HT-29 (cell line): Measurements from ENCODE around the gene HOPX. TPM values are rescaled to one million over a fixed set of nuclear protein-coding genes. Genes with fewer than 3 reads are reported as not detected.
"Not testable (repeated sequence)": the region's sequence is repeated elsewhere in the genome, so short reads cannot be mapped to it uniquely, and the experiment has no call there.

ENCODE experiments used
- DNase-seq: peaks from one replicate; pipeline ENCODE4 v3.0.0-alpha.2; 2015; ENCODE audit warnings: low spot score
- total RNA-seq: library from RNA; depleted of rRNA; stranded (reverse); fragments of >200 nt; shearing (Covaris generic); gene quantifications from 2 replicates; pipeline ENCODE4 v1.2.3, GENCODE V29; 2014; rRNA removed

HOPX gene, protein sequence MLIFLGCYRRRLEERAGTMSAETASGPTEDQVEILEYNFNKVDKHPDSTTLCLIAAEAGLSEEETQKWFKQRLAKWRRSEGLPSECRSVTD
- total RNA-seq, result 3.0 TPM in 2 replicates

GRCh38 chr4:56681158-56681852 lies at the start of gene HOPX:
TSS of gene HOPX (minus strand) at chr4:56681296. CDS start at chr4:56657816, 23,480 bp downstream.
- peak; percentile 74 for DNase-seq

DNA sequence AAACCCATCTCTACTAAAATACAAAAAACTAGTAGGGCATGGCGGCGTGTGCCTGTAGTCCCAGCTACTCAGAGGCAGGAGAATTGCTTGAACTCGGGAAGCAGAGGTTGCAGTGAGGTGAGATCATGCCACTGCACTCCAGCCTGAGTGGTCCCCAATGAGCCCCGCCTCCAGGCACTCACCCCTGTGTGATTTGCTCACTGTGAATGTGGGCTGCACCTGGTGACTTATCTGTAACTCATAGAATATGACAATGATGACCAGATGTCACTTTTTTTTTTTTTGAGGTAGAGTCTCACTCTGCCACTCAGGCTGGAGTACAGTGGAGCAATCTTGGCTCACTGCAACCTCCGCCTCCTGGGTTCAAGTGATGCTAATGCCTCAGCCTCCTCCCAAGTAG lies 49.0 kb upstream of the HOPX start:
- no peak for DNase-seq

- no peak for DNase-seq
Observed at GRCh38 chr4:56728512-56728911, 47.4 kb upstream of the HOPX start.

- no peak for DNase-seq
Observed at GRCh38 chr4:56727150-56727549, 46.1 kb upstream of the HOPX start.

DNA sequence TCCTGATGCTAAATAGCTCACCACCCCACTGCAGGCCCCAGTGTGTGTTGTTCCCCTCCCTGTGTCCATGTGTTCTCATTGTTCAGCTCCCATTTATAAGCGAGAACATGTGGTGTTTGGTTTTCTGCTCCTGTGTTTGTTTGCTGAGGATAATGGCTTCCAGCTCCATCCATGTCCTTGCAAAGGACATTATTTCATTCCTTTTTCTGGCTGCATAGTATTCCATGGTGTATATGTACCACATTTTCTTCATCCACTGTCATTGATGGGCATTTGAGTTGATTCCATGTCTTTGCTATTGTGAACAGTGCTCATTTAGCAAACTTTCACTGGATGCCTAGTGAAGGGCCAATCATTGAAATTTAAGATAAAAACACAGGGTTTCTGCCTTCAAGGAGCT lies 45.5 kb upstream of the HOPX start:
- DNase-seq, result not testable (repeated sequence)

DNA sequence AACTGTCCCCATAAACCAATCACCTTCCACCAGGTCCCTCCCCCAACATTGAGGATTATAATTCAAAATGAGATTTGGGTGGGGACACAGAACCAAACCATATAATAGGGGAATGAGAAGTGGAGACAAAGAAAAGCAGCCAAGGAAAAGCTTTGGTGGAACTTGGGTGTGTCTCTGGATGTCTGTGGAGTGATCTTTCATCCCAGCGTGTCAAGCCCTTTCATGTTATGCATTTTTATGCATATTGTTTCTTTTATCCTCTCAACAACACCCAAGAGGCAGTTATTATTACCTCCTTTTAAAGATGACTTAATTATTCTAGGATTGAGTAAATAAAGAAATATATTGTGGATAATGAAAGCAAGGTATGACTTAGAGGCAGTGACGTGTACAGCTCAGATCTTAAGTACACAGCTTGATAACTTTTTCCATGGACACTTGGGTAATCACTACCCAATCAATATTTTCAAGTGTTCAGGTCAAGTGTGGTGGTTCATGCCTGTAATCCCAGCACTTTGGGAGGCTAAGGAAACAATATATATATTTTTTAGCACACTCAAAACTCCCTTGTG lies 42.6 kb upstream of the HOPX start:
- no peak for DNase-seq

DNA sequence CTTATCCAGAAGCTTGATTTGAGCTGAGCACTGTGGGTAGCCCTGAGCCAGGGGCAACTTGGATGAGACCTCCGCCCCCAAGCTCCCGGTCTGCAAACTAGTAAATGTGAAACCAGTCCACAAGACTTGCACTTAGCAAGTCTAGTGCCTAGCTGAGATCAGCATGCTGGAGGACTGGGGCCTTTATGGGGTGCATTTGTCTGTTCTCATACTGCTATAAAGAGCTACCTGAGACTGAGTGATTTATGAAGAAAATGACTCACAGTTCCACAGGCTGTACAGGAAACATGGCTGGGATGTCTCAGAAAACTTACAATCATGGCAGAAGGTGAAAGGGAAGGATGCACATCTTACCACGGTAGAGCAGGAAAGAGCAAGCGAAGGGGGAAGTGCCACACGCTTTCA lies 42.1 kb upstream of the HOPX start:
- no peak for DNase-seq

DNA sequence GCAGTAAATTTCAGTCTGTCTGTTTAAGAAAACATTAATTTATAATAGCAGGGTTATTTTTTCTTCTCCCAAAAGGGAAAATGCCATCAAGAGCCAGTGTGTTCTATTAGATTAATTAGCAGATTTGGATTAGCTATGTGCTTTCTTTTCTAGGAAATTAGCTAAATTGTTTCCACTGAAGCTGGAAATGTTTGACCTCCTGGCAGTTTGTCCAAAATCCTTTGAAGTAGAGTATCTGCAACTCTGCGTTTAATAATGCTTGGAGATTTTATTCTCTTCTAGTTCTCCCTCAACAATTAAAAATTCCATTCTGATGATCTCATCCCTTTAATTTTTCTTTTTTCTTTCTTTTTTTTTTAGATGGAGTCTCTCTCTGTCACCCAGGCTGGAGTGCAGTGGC lies 27.1 kb upstream of the HOPX start:
- DNase-seq, result no peak

GRCh38 chr4:56705966-56706365 lies 24.9 kb upstream of the HOPX start:
- DNase-seq, result no peak

GRCh38 chr4:56705334-56705733 lies 24.2 kb upstream of the HOPX start:
- DNase-seq, result no peak

DNA sequence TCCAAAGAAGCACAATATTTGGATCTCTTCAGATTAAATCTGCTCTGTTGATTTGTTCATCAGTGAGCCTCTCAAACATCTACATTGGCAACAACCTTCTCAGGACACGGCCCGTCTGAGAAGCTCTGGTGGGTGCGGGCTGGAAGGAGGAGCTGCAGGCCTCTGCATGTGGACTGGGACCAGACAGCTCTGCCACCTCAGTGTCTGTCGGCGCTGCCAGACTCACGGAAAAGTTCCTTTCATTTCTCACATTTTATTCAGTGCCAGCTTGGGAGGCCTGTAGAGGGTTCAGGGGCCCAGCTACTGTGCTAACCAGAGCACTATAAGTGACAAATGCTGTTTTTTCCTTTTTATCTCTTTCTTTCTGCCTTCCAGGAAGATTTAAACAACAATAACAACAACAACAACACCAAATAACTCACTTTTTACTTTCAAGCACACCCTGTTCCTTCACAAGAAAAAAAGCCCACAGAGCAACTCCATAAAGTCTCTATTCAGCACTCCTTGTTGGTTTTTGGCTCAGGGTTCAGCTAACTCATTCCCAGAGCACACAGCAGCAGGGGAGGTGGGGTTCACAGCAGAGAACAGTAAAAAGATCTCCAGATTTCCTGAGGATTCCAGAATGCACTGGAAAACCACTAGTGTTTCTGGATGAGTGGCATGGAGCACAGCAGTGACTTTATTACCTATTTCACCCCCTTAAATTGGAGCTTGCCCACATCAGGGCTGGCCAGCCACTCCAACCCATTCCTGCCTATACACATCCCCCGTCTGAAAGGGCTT lies 23.2 kb upstream of the HOPX start:
- no peak for DNase-seq

DNA sequence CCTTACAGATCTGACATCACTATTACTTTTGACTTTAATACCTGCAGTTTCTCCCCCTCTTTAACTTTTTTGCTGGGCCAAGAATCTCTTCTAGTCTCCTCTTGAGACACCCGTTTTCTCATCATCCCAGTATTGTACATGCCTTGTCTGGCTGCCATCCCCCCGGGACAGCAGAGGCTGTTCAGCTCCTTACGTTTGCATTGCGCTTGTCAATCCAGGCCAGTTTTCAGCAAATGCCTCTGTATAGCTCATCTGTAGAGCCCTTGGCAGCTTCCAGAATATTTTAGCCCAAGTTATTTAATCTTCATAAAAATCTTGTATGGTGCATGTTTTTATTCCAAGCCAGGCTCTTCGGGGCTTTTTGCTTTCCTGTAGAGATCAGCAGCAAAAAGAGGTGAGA lies 22.3 kb upstream of the HOPX start:
- no peak for DNase-seq

DNA sequence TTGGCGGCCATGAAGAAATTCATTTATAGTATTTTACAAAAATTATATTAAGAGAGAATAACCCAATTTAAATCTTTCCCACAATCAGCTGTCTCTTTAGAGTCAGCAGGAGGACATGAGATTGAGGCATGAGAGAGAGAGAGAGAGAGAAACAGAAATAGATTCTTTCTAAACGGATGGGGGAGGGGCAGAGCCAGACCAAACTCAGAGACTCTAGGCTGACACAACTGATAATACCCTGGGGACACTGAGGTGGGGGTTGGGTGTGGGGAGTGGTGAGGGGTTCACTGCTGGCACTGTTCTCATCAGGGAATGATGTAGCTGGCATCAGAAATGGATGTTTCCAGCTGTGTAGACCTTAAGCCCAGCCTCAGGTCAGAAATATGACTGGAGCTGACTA lies 20.5 kb upstream of the HOPX start:
- no peak for DNase-seq

DNA sequence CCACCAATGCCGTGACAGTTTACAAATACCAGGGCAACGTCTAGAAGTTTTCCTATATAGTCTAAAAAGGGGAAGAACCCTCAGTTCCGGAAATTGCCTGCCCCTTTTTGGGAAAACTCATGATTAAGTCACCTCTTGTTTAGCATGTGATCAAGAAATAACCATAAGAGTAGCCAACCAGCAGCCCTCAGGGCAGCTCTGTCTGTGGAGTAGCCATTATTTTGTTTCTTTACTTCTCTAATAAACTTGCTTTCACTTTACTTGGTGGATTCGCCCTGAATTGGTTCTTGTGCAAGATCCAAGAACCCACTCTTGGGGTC lies 20.0 kb upstream of the HOPX start:
- DNase-seq, result no peak

- no peak for DNase-seq
Observed at GRCh38 chr4:56699537-56700105, 18.5 kb upstream of the HOPX start.

DNA sequence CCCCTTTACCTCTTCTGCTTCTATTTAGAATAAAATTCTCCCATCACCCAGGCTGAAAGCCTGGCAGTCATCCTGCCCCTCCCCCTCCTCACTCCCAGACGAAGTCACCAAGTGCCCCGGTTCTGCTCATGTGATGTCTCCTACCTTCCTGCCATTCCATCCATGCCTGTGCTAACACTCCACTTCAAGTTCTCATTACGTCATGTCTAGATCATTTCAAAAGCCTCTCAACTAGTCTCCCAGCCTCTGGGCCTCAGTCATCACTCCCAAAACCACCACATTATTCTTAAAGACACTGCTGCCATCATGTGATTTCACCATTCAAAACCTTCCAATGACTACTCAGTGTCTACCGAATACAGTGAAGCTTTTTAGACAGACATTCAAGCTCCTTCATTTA lies 17.2 kb upstream of the HOPX start:
- no peak for DNase-seq

- DNase-seq, result no peak
Observed at GRCh38 chr4:56696056-56696455, 15.0 kb upstream of the HOPX start.

DNA sequence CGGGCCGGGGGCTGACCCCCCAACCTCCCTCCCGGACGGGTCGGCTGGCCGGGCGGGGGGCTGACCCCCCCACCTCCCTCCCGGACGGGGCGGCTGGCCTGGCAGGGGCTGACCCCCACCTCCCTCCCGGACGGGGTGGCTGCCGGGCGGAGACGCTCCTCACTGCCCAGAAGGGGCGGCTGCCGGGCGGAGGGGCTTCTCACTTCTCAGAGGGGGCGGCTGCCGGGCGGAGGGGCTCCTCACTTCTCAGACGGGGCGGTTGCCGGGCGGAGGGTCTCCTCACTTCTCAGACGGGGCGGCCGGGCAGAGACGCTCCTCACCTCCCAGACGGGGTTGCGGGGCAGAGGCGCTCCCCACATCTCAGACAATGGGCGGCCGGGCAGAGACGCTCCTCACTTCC lies 12.4 kb upstream of the HOPX start:
- not testable (repeated sequence) for DNase-seq

DNA sequence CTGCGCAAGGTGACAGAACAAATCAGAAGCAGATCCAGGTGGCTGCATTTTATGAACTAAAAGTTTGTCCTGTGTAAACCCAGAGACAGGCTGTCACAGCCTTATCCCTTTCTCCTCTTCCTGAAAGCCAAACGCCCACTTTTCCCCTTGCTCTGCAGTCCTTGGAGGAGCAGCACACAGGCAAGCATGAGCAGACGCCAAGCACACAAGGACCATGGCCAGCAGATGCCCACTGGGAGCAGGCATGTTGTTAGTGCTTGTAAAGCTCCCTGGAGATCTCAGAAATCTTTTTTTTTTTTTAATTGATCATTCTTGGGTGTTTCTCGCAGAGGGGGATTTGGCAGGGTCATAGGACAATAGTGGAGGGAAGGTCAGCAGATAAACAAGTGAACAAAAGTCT lies 11.5 kb upstream of the HOPX start:
- DNase-seq, result no peak

- no peak for DNase-seq
Observed at GRCh38 chr4:56691425-56691824, 10.3 kb upstream of the HOPX start.

DNA sequence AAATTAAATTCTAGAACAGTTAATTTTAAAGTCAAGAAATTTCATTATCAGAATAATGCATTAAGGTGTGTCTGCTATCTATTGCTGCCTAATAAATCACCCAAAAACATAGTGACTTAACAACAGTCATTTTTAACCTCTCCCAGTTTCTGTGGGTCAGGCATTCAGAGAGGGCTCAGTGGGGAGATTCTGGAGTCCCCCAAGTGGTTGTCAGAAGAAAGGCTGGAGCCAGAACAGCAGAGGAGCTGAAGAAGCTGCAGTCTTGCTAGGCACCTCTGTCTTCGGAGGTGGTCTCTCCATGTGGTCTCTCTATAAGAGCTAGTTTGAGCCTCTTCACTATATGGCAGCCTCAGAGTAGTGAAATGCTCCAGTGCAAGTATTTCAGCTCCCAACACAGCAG lies 9.3 kb upstream of the HOPX start:
- DNase-seq, result no peak

DNA sequence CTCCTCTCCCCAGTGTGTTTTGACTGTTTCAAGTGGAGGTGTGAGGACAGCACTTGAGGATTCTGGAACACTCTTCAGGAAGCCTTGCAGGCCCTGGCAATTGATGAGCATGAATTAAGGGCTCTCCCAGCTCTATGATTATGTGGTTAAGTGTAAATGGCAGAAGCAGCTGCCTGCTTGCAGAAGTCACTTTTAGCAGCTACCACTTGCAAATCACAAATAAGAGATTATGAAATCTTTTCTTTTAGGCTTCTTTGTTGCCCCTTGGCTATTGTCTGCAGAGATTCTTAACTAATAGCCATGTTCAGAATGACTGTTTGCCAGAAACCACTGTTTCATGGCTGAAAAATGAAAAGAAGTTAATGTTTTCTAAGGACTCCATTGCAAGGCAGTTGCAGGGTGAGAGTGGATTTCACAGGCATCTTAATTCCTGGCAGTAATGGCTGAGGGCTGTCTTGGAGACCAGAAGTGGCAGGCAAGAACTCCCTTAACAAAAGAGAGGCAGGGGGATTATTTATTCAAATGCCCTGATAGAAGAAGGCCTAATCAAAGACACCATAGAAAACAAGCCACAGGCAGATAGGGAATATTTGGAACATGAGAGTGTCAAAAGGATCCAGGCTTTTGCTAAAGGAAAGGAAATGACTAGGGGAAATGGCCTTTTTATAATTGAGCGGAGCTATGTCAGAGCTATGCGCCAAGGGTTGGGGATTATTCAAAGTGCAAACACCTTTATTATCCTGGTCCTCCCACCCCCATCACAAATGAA lies 8.3 kb upstream of the HOPX start:
- no peak for DNase-seq
